HG03108 (cell line): ENCODE measurements around the gene CNIH3.
"Not testable (repeated sequence)": the region's sequence is repeated elsewhere in the genome, so short reads cannot be mapped to it uniquely, and the experiment has no call there.

Experiments
- ATAC-seq: cut with Tn5 transposase; IDR thresholded peaks from one replicate; pipeline ENCODE4 v1.9.1; 2021; ENCODE audit warnings: moderate library complexity; ENCODE audit not compliant: unreplicated experiment

CNIH3 gene

DNA sequence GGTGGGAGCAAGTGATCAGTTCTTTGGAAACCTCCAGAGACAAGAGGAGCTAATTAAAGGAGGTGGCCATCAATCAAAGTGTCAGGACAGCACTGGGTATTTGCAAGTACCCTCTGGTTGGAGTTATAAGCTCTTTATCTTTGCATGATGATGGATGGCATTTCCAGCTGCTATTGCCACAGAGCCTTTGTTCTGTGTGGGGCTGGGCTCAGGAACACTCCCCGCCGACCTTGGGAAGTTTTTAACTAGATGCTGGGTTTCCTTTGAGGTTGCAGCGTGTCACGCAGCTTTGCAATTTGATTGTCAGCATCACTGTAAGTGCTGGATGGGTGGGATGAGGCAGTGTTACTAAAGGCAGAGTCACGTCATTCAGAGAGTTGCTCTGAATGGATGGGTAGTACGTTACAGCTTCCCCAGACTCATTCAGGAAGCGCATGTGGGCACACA is 68.9 kb downstream of the CNIH3 start:
- ATAC-seq: no peak

DNA sequence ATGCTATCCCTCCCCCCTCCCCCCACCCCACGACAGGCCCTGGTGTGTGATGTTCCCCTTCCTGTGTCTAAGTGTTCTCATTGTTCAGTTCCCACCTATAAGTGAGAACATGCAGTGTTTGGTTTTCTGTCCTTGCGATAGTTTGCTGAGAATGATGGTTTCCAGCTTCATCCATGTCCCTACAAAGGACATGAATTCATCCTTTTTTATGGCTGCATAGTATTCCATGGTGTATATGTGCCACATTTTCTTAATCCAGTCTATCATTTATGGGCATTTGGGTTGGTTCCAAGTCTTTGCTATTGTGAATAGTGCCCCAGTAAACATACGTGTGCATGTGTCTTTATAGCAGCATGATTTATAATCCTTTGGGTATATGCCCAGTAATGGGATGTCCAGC is 70.0 kb downstream of the CNIH3 start:
- not testable (repeated sequence) for ATAC-seq

- ATAC-seq: no peak
Measured at GRCh38 chr1:224687465-224687864, 71.3 kb downstream of the CNIH3 start.

- no peak for ATAC-seq
Measured at GRCh38 chr1:224689374-224689773, 73.3 kb downstream of the CNIH3 start.

GRCh38 chr1:224690576-224690975 is 74.5 kb downstream of the CNIH3 start:
- ATAC-seq: no peak

DNA sequence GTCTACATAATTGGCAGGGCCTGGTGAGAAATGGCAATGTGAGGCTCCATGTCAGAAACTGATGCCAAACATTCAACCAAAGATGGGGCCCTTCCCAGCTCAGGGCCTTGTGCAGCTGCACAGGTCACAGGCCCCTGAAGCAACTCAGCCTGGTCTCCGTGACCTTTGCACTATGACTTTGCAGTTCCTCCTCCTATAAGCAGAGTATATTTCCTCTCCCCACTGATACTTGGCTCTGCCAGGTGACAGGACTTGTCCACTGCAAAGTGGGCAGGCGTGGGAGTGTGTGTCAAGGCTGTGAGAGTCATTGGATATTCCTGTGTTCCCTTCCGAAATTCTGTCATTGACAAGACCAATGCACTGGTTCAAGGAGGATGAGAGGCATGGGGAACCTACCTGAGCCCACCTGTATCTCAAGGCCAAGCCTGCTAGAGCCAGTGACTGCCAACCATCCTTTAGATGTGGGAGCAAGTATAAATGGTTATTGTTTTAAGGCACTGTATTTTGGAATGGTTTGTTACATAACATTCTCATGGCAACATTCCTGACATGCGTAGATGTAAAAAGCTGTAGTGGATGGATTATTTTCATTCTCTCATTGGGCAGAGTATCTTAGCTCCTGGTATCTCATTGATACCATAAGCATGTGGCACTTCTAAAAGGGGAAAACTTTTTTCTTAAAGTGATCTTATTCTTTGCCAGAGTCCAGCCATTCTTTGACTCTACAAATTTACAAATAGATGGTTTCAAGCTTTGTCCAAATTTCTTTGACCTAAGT is 75.2 kb downstream of the CNIH3 start:
- ATAC-seq: no peak

- ATAC-seq: no peak
Measured at GRCh38 chr1:224694969-224695368, 78.9 kb downstream of the CNIH3 start.

- no peak for ATAC-seq
Measured at GRCh38 chr1:224696021-224696420, 79.9 kb downstream of the CNIH3 start.

- no peak for ATAC-seq
Measured at GRCh38 chr1:224696891-224697765, 81.0 kb downstream of the CNIH3 start.

- ATAC-seq: no peak
Measured at GRCh38 chr1:224698015-224698451, 81.9 kb downstream of the CNIH3 start.

- ATAC-seq: no peak
Measured at GRCh38 chr1:224700918-224701531, 84.9 kb downstream of the CNIH3 start.

DNA sequence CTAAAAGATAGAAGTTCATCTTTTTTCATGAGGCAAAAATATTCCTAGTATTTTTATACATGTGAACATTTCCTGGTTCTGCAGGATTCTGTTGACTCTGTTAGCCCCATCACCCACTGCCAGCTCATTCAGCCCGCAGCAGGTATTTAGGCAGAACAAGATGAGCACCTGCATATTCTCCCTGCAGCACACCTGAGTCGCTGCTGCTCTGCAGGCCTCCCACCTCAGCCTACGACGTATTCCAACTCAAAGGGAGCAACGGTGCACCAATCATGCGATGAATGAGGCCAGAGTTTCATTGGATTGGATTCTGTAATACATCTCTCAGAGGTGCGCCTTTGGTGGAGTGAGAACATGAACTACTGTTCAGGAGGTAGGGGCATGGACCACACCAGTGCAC is 87.6 kb downstream of the CNIH3 start:
- ATAC-seq: no peak

DNA sequence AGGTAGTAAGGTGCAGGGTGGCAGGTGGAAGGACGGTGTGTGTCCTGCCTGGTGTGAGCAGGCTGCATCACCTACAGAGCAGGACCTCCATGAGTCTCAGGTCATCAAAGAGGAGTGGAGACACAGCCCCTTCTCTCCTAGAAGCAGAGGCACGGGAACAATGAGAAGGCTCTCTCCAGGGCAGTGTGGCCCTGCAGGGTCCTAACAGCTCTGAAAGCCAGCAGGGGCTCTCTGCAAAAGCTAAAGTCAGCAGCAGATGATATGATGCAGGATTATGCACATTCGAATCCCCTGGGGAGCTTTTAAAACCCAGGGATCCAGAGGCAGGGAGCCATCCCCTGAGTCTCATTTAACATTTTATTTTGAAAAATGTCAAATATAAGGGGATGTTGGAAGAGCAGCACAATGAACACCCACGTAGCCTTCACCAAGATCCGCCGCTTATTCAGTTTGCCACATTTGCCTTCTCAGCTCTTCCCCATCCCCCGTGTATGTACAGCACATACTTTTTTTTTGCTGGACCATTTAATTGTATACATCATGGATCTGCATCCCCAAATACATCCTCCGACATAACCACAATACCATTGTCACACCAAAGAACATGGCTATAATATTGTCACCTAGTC is 88.1 kb downstream of the CNIH3 start:
- ATAC-seq: no peak

DNA sequence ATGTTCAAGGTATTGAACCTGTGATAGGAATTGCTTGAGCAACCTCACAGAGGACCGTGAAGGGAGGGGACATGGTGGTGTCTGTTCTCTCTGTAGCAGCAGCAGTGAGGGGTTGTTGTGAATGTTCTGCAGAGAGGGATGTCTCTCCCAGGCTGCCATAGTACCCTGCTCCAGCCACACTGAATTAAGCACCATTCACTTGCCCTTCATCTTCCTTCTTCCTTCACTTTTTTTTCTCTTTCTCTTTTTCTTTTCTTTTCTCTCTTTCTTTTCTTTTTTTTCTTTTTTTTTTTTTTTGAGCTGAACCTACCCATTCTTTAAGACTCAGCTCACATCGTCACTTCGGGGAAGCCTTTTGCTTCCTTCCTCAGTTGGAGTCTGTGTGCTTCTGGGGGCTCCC is 89.5 kb downstream of the CNIH3 start:
- ATAC-seq: no peak

GRCh38 chr1:224707843-224708725 is 92.0 kb downstream of the CNIH3 start:
- ATAC-seq: no peak

GRCh38 chr1:224710196-224710595 is 94.1 kb downstream of the CNIH3 start:
- no peak for ATAC-seq

DNA sequence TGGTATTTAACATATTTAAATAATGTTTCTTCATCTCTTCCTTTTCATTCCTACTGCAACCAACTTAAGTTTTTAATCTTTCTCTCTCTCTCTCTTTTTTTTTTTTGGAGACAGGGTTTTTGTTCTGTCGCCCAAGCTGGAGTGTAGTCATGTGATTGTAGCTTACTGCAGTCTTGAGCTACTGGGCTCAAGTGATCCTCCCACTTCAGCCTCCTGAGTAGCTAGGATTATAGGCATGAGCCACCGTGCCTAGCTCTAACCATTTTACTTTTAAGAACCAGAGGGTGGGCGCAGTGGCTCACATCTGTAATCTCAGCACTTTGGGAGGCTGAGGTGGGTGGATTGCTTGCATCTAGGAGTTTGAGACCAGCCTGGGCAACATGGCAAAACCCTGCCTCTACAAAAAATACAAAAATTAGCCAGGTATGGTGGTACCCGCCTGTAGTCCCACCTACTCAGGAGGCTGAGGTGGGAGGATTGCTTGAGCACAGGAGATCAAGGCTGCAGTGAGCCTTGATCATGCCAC is 95.2 kb downstream of the CNIH3 start:
- not testable (repeated sequence) for ATAC-seq

DNA sequence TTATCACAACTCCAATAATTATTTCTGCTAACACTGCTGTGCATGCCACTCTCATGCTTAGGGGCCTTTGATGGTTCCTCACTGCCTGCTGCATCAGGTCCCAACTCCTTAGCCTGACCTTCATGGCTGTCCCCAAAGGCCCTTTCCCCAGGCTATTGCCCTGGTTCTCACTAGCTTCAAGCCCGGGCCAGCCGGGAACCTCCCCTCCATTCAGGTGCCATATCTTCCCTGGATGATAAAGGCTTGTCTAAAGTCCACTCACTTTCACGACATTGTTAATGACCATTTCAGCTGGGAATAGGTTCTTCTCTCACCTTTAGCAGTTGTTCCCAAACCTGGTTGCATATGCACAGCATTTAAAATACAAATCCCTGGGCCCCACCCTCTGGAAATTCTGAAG is 95.8 kb downstream of the CNIH3 start:
- ATAC-seq: no peak

DNA sequence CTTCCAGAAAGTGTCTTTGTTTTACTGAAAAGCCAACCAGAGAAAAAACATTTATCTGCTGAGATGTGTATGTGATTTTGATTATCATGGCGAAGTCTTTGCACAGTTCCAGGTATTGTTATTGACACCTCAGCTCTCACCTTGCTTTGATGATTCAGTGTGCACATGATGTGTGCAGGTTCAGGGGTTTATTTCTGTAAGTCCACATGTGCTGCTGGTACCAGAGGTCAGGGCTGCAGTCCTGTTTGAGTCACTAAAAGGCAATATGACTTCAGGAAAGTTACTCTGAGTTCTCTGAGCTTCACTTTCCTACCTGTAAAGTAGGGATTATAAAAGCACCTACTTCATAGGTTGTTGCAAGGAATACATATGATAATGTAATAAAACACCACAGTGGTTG is 97.1 kb downstream of the CNIH3 start:
- no peak for ATAC-seq

- ATAC-seq: no peak
Measured at GRCh38 chr1:224714553-224714952, 98.4 kb downstream of the CNIH3 start.
